Hepatocyte (in vitro differentiated cells): Measurements from ENCODE around the gene GUK1. TPM values are rescaled to one million over a fixed set of nuclear protein-coding genes. Genes with fewer than 3 reads are reported as not detected.

Experiments
- DNase-seq: peaks from one replicate; pipeline ENCODE4 v3.0.0-alpha.2; 2016; ENCODE audit warnings: low spot score
- H2AFZ ChIP-seq: fragments of 200-600 bp; sonication (generic); 2 replicates; pipeline ENCODE4 v1.6.0; 2016; ENCODE audit warnings: antibody characterized with exemption, mild to moderate bottlenecking
- H3K27ac ChIP-seq: fragments of 200-600 bp; sonication (generic); 2 replicates; pipeline ENCODE4 v1.5.1; 2016; ENCODE audit warnings: mild to moderate bottlenecking
- H3K27me3 ChIP-seq: fragments of 200-600 bp; sonication (generic); 2 replicates; pipeline ENCODE4 v1.6.1; 2016
- H3K36me3 ChIP-seq: fragments of 200-600 bp; sonication (generic); replicated peaks from 2 replicates; pipeline ENCODE4 v1.5.1; 2016; ENCODE audit warnings: low read depth; ENCODE audit not compliant: insufficient read depth
- H3K4me1 ChIP-seq: fragments of 200-600 bp; sonication (generic); 2 replicates; pipeline ENCODE4 v1.5.1; 2016; ENCODE audit warnings: mild to moderate bottlenecking, moderate library complexity; ENCODE audit not compliant: insufficient read depth
- H3K4me2 ChIP-seq: fragments of 200-600 bp; sonication (generic); 2 replicates; pipeline ENCODE4 v1.6.0; 2016
- H3K4me3 ChIP-seq: fragments of 200-600 bp; sonication (generic); 2 replicates; pipeline ENCODE4 v1.5.1; 2016; ENCODE audit warnings: mild to moderate bottlenecking
- H3K79me2 ChIP-seq: fragments of 200-600 bp; sonication (generic); 2 replicates; pipeline ENCODE4 v1.6.0; 2017; ENCODE audit warnings: mild to moderate bottlenecking
- H3K9me2 ChIP-seq: fragments of 200-600 bp; sonication (generic); replicated peaks from 2 replicates; pipeline ENCODE4 v1.6.0; 2017; ENCODE audit warnings: mild to moderate bottlenecking; ENCODE audit not compliant: insufficient read depth
- H3K9me3 ChIP-seq: fragments of 200-600 bp; sonication (generic); 2 replicates; pipeline ENCODE4 v1.5.1; 2016; ENCODE audit warnings: low read depth, mild to moderate bottlenecking
- H4K20me1 ChIP-seq: fragments of 200-600 bp; sonication (generic); 2 replicates; pipeline ENCODE4 v1.6.0; 2016; ENCODE audit warnings: mild to moderate bottlenecking; ENCODE audit not compliant: insufficient read depth, poor library complexity, severe bottlenecking
- CTCF ChIP-seq: fragments of 200-600 bp; sonication (generic); IDR thresholded peaks from 2 replicates; pipeline ENCODE4 v1.5.1; 2016; ENCODE audit warnings: antibody characterized with exemption, mild to moderate bottlenecking; ENCODE audit not compliant: poor library complexity
- EZH2 ChIP-seq: fragments of 200-600 bp; sonication (generic); IDR thresholded peaks from 2 replicates; pipeline ENCODE4 v1.6.1; 2016; ENCODE audit warnings: antibody characterized with exemption, mild to moderate bottlenecking, borderline replicate concordance
- EZH2phosphoT487 ChIP-seq: fragments of 200-600 bp; sonication (generic); IDR thresholded peaks from one replicate; pipeline ENCODE4 v1.6.1; 2018; ENCODE audit warnings: antibody characterized with exemption, mild to moderate bottlenecking, low read depth, moderate library complexity; ENCODE audit not compliant: unreplicated experiment, severe bottlenecking
- WGBS: methylation state at CpG from one replicate; pipeline ENCODE4 v1.1.6; 2016; ENCODE audit warnings: low lambda C conversion rate; ENCODE audit errors: missing lambda C conversion rate; 5-methylcytosine and 5-hydroxymethylcytosine counted together
- polyA plus RNA-seq: library from polyadenylated mRNA; unstranded; fragments of >200 nt; fragmentation: Nextera tagmentation; extraction: Ambion mirVana; gene quantifications from 2 replicates; pipeline ENCODE4 v1.2.1, GENCODE V29; 2016
- total RNA-seq: library from RNA; depleted of rRNA; stranded (reverse); fragments of >200 nt; gene quantifications from 2 replicates; pipeline ENCODE4 v1.2.3, GENCODE V29; 2014

The GUK1 gene
- total and polyA plus RNA-seq, 2 experiments from 2014 or later = 158 to 368 TPM

GRCh38 chr1:228190182-228190581 is 50.1 kb downstream of the GUK1 start:
- Histone ChIP-seq H4K20me1 (no peaks in the 10 kb centered on the region), H3K36me3 (no peaks in the 10 kb centered on the region), H3K9me2 (no peaks in the 10 kb centered on the region), H3K79me2 (no peaks in the 10 kb centered on the region), H3K9me3 (peaks cover 8% of the 10 kb centered on the region), H3K27ac (no peak overlapping the region), H2AFZ (no peak overlapping the region), H3K4me3 (no peak overlapping the region), H3K4me1 (no peaks in the 10 kb centered on the region), H3K27me3 (no peaks in the 10 kb centered on the region), H3K4me2 (no peak overlapping the region)
- DNase-seq = no peak
- 84% methylated on average over 14 of the region's 14 CpGs for WGBS
- TF ChIP-seq CTCF = no peak
- TF ChIP-seq EZH2 = no peak
- TF ChIP-seq EZH2phosphoT487 = no peak

GRCh38 chr1:228190778-228191177 is 50.7 kb downstream of the GUK1 start:
- Histone ChIP-seq H3K27me3 (no peaks in the 10 kb centered on the region), H3K9me2 (no peaks in the 10 kb centered on the region), H2AFZ (no peak overlapping the region), H4K20me1 (no peaks in the 10 kb centered on the region), H3K79me2 (no peaks in the 10 kb centered on the region), H3K4me3 (no peak overlapping the region), H3K9me3 (peaks cover 8% of the 10 kb centered on the region), H3K4me2 (no peak overlapping the region), H3K36me3 (no peaks in the 10 kb centered on the region), H3K27ac (no peak overlapping the region), H3K4me1 (no peaks in the 10 kb centered on the region)
- WGBS = 92% methylated on average over 5 of the region's 5 CpGs
- no peak for DNase-seq
- TF ChIP-seq CTCF (no peak), EZH2phosphoT487 (no peak), EZH2 (no peak)

- Histone ChIP-seq H3K9me3 (peaks cover 10% of the 10 kb centered on the region), H3K9me2 (no peaks in the 10 kb centered on the region), H3K4me3 (no peak overlapping the region), H2AFZ (no peak overlapping the region), H3K4me2 (no peak overlapping the region), H3K27me3 (no peaks in the 10 kb centered on the region), H3K79me2 (no peaks in the 10 kb centered on the region), H4K20me1 (no peaks in the 10 kb centered on the region), H3K36me3 (no peaks in the 10 kb centered on the region), H3K4me1 (no peaks in the 10 kb centered on the region), H3K27ac (no peak overlapping the region)
- DNase-seq = no peak
- 84% methylated on average over 3 of the region's 3 CpGs for WGBS
- TF ChIP-seq EZH2phosphoT487 = no peak
- TF ChIP-seq CTCF = no peak
- no peak for TF ChIP-seq EZH2
Observed at GRCh38 chr1:228194436-228194835, 54.4 kb downstream of the GUK1 start.
